ENCODE measurements around the gene ZNF280D.

- no peak for TF ChIP-seq EZH2 (IDR thresholded peaks at IDR 0.05; ENCODE audit: low read depth, low read length, severe bottlenecking)
- TF ChIP-seq YY1 (IDR thresholded peaks at IDR 0.05; ENCODE audit: low read depth, low read length): no peak
- no peak for TF ChIP-seq CTCF (IDR thresholded peaks at IDR 0.05; ENCODE audit: control extremely low read depth in 1 of 3, insufficient read depth in 1 of 3, low read depth in 1 of 3, low read length in 3 of 3)
These were observed 147.1 kb downstream of the ZNF280D start for GRCh38 chr15:56586206-56586605.

Measured in H1 (cell line).